Right lobe of liver (tissue), 6 donors: ENCODE measurements around the gene IGF2R. TPM values are rescaled to one million over a fixed set of nuclear protein-coding genes. Genes with fewer than 3 reads are reported as not detected.
A peak's percentile ranks its signal among the peaks of the same experiment; 100 is the strongest.

Experiments
- ATAC-seq, 4 donors: fragments of 200-7000 bp; cut with Tn5 transposase; one replicate each; pipeline ENCODE4 v1.9.1; 2020; ENCODE audit warnings: mild to moderate bottlenecking in 4 of 4, moderate library complexity in 4 of 4
- DNase-seq, 3 donors: peaks; one replicate each; pipeline ENCODE4 v3.0.0-alpha.2; 2020
- H3K27ac ChIP-seq, 3 donors: fragments of 200-600 bp; one replicate each; pipeline ENCODE4 v1.8.0; 2022
- H3K27me3 ChIP-seq, 2 donors: fragments of 200-600 bp; one replicate each; pipeline ENCODE4 v1.8.0; 2022
- H3K36me3 ChIP-seq, 4 donors: fragments of 200-600 bp; sonication (generic) in 1 of 4; one replicate each; pipeline versions ENCODE4 v1.5.1 to v1.8.0; 2017 to 2022; ENCODE audit warnings: control low read depth in 1 of 4
- H3K4me1 ChIP-seq, 4 donors: fragments of 200-600 bp; sonication (generic) in 1 of 4; one replicate each; pipeline versions ENCODE4 v1.5.1 to v1.8.0; 2017 to 2022; ENCODE audit warnings: control low read depth in 1 of 4
- H3K4me3 ChIP-seq, 3 donors: fragments of 200-600 bp; one replicate each; pipeline ENCODE4 v1.8.0; 2022
- H3K9me3 ChIP-seq, 4 donors: fragments of 200-600 bp; sonication (generic) in 1 of 4; one replicate each; pipeline versions ENCODE4 v1.5.1 to v1.8.0; 2017 to 2022; ENCODE audit warnings: control low read depth in 1 of 4
- CTCF ChIP-seq, 4 donors: fragments of 200-600 bp in 3 of 4; fragments of 450-650 bp in 1 of 4; IDR thresholded peaks; one replicate each; pipeline versions ENCODE4 v1.5.1 to v1.8.0; 2016 to 2022; ENCODE audit warnings: antibody characterized with exemption in 4 of 4, mild to moderate bottlenecking in 2 of 4
- POLR2A ChIP-seq: fragments of 450-650 bp; IDR thresholded peaks from one replicate; pipeline ENCODE4 v1.6.1; 2017; ENCODE audit warnings: antibody characterized with exemption, mild to moderate bottlenecking
- WGBS: methylation state at CpG from one replicate; pipeline ENCODE4 v1.1.6; 2018; ENCODE audit warnings: low coverage, low lambda C conversion rate; ENCODE audit not compliant: insufficient coverage; ENCODE audit errors: missing lambda C conversion rate; 5-methylcytosine and 5-hydroxymethylcytosine counted together
- intact Hi-C, 2 donors: fragments of 100-400 bp; cut with DNase I; formaldehyde crosslinking; loops; one replicate each; pipeline versions ENCODE4 v1.11.2 to v1.14.1; 2022
- total RNA-seq, 6 experiments: library from RNA; depleted of rRNA in 2 of 6; stranded (reverse); fragments of >200 nt in 2 of 6; fragmentation: NEBNext Ultra II Directional in 3 of 6; extraction: Animal tissue kit (Norgen Biotek cat#: 25700) in 3 of 6; gene quantifications; one replicate each; pipeline versions ENCODE4 v1.1.0 to v1.2.4, GENCODE V29; 2016 to 2023
- donor health status: DM: no; HTN: yes; CAD: no.
- donor health status: DM: no; HTN: no; CAD: no.
- donor health status: DM: no; HTN: no; CAD: no.
- donor health status: DM: no; HTN: yes; CAD: no.
- donor health status: DM: no; HTN: yes; CAD: no.

The IGF2R gene
- total RNA-seq, 6 experiments from 2014 or later, result 50.3 to 81.0 (median 67.1) TPM

GRCh38 chr6:159971341-159972178 is 2.7 kb downstream of the IGF2R start:
- intact Hi-C loops, result no loop called here
- 86% methylated on average over 12 of the region's 12 CpGs for WGBS
- Histone ChIP-seq H3K4me1 (peaks cover 0 to 38% (median 4%) of the 10 kb centered on the region in 4 donors), H3K4me3 (no peak overlapping the region), H3K27me3 (no peaks in the 10 kb centered on the region), H3K9me3 (no peaks in the 10 kb centered on the region), H3K36me3 (no peaks in the 10 kb centered on the region), H3K27ac (no peak overlapping the region)
- ATAC-seq (no peak), DNase-seq (no peak)
- no peak for TF ChIP-seq POLR2A
- no peak for TF ChIP-seq CTCF (IDR thresholded peaks at IDR 0.05)

- H3K9me3 ChIP-seq, result no peaks in the 10 kb centered on the region
- H3K4me3 ChIP-seq, result no peak overlapping the region
- no peaks in the 10 kb centered on the region for H3K36me3 ChIP-seq
- H3K27me3 ChIP-seq, result no peaks in the 10 kb centered on the region
- H3K27ac ChIP-seq, result no peak overlapping the region
- DNase-seq (no peak), ATAC-seq (no peak)
- intact Hi-C loops, result no loop called here
- WGBS, result 88% methylated on average over 4 of the region's 9 CpGs
- no peak for TF ChIP-seq CTCF (IDR thresholded peaks at IDR 0.05)
- TF ChIP-seq POLR2A, result no peak
- H3K4me1 ChIP-seq, result peaks cover 0 to 46% (median 7%) of the 10 kb centered on the region in 4 donors
Observed at GRCh38 chr6:159972506-159973268, 3.8 kb downstream of the IGF2R start.

- H3K4me3 ChIP-seq, result no peak overlapping the region
- H3K4me1 ChIP-seq, result peaks cover 0 to 46% (median 5%) of the 10 kb centered on the region in 4 donors
- TF ChIP-seq POLR2A (no peak), CTCF (IDR thresholded peaks at IDR 0.05) (no peak)
- ATAC-seq (no peak), DNase-seq (no peak)
- peak overlapping the region in 1 of 3 donors; percentile 8 for H3K27ac ChIP-seq
- intact Hi-C loops, result no loop called here
- no peaks in the 10 kb centered on the region for H3K27me3 ChIP-seq
- WGBS, result 74% methylated on average over 2 of the region's 2 CpGs
- H3K9me3 ChIP-seq, result no peaks in the 10 kb centered on the region
- H3K36me3 ChIP-seq, result no peaks in the 10 kb centered on the region
Observed at GRCh38 chr6:159973406-159973805, 4.5 kb downstream of the IGF2R start.

- peak overlapping the region; percentile 2 to 34 (median 27) for H3K27ac ChIP-seq
- H3K4me1 ChIP-seq, result peaks cover 0 to 49% (median 5%) of the 10 kb centered on the region in 4 donors
- H3K27me3 ChIP-seq, result no peaks in the 10 kb centered on the region
- ATAC-seq (peak in 3 of 4 donors; percentile 14 to 48 (median 31)), DNase-seq (no peak)
- no peaks in the 10 kb centered on the region for H3K9me3 ChIP-seq
- no peak for TF ChIP-seq POLR2A
- WGBS, result 100% methylated on average over 2 of the region's 2 CpGs
- H3K4me3 ChIP-seq, result no peak overlapping the region
- H3K36me3 ChIP-seq, result no peaks in the 10 kb centered on the region
- intact Hi-C loops, result no loop called here
Observed at GRCh38 chr6:159973951-159974350, 5.1 kb downstream of the IGF2R start.

- TF ChIP-seq POLR2A (no peak), CTCF (IDR thresholded peaks at IDR 0.05) (no peak)
- intact Hi-C loops, result loop anchor here in 1 of 2 donors (5.0 kb wide), 1 partner anchor 62 kb away; no protein-coding TSS in a partner anchor
- H3K36me3 ChIP-seq, result no peaks in the 10 kb centered on the region
- no peak overlapping the region for H3K4me3 ChIP-seq
- ATAC-seq (no peak), DNase-seq (no peak)
- H3K27me3 ChIP-seq, result no peaks in the 10 kb centered on the region
- peaks cover 0 to 50% (median 5%) of the 10 kb centered on the region in 4 donors for H3K4me1 ChIP-seq
- no peaks in the 10 kb centered on the region for H3K9me3 ChIP-seq
- no peak overlapping the region for H3K27ac ChIP-seq
- WGBS, result 94% methylated on average over 7 of the region's 7 CpGs
Observed at GRCh38 chr6:159974932-159975331, 6.0 kb downstream of the IGF2R start.
